ENCODE measurements around the gene CD96.
"Not testable (repeated sequence)": the region's sequence is repeated elsewhere in the genome, so short reads cannot be mapped to it uniquely, and the experiment has no call there.

Gene CD96

DNA sequence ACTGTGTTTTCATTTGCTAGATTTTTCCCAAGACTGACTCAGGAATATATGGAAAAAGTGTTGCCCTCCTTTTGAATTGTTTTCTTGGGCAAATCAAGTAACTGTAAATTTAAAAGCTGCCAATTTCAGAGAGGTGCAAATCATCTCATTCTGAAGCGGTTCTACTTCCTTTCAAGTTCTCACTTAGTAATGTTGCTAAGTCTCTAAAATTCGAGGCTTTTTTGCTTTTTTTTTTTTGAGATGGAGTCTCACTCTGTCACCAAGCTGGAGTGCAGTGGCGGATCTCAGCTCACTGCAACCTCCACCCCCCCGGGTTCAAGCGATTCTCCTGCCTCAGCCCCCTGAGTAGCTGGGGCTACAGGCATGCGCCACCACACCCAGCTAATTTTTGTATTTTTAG lies 130.5 kb downstream of the CD96 start:
- DNase-seq (ENCODE audit: low read depth in 2 of 2) = not testable (repeated sequence)

- DNase-seq (ENCODE audit: low read depth in 2 of 2) = no peak
Measured at GRCh38 chr3:111675846-111676210, 133.8 kb downstream of the CD96 start.

- DNase-seq (ENCODE audit: low read depth in 2 of 2) = no peak
Measured at GRCh38 chr3:111676211-111677006, 134.4 kb downstream of the CD96 start.

GRCh38 chr3:111677007-111677392 lies 135.0 kb downstream of the CD96 start:
- no peak for DNase-seq (ENCODE audit: low read depth in 2 of 2)

GRCh38 chr3:111681661-111682426 lies 139.8 kb downstream of the CD96 start:
- no peak for DNase-seq (ENCODE audit: low read depth in 2 of 2)

GRCh38 chr3:111684640-111685039 lies 142.6 kb downstream of the CD96 start:
- no peak for DNase-seq (ENCODE audit: low read depth in 2 of 2)

GRCh38 chr3:111688190-111688800 lies 146.3 kb downstream of the CD96 start:
- no peak for DNase-seq (ENCODE audit: low read depth in 2 of 2)

GRCh38 chr3:111690242-111690641 lies 148.2 kb downstream of the CD96 start:
- no peak for DNase-seq (ENCODE audit: low read depth in 2 of 2)

GRCh38 chr3:111691293-111691909 lies 149.4 kb downstream of the CD96 start:
- DNase-seq (ENCODE audit: low read depth in 2 of 2) = no peak

GRCh38 chr3:111692593-111693552 lies 150.9 kb downstream of the CD96 start:
- no peak for DNase-seq (ENCODE audit: low read depth in 2 of 2)

DNA sequence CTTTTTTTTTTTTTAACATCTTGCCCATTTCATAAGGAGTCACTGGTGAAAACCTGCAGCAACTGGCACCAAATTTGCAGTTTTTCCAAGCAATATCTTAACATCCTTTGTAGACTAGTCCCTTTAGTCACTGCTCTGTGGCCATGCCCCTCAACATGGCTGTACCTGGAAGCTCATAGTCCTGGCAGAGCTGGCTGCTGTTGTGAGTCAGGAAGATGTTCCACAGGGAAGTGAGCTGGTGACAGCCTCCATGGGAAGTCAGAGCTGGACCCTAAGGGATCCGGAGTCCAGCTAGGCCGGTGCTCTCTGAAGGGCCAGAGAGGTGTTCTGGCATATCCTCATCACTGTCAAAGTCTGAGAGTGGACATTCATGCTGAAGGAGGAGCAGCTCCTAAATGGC lies 152.5 kb downstream of the CD96 start:
- DNase-seq (ENCODE audit: low read depth in 2 of 2) = no peak

DNA sequence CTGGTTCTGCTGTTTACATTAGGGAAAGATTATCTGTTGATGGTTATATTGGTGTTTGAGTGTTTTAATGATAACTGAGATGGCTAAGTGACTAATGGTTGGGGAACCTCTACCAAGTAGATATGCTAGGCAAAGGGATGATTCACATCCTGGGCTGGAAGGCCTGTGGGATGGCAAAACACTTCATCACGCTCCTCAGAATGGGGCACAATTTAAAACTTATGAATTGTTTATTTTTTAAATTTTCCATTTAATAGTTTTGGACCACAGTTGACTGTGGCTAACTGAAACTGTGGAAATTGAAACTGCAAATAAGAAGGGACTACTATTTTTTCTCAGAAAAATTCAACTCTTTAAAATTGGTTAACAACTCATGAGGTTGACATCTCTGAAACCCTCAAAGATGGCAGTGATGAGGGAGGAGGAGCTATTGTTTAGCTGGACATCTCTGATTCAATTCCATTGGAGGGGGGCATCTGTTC lies 153.7 kb downstream of the CD96 start:
- DNase-seq (ENCODE audit: low read depth in 2 of 2) = no peak

DNA sequence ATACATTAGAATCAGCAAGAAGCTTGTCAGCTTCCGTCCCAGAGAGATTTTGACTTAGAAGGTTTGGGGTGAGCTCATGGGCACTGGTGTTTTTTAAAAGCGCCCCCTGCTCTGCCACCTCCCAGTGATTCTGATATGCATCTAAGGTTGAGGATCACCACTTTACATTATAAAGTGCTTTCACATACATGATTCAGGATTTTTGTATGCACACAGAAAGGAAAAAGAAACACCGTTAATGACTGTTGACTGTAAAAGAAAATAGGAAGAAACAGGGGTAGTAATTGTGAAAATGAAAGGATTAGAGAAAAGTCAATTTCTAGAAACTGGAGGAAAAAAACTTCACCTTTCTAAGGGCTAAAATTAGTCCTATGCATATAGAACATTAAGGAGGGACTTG lies 158.1 kb downstream of the CD96 start:
- no peak for DNase-seq (ENCODE audit: low read depth in 2 of 2)

GRCh38 chr3:111701292-111701906 lies 159.4 kb downstream of the CD96 start:
- DNase-seq (ENCODE audit: low read depth in 2 of 2) = no peak

Data from stimulated activated CD4-positive, alpha-beta T cell treated with anti-CD3 and anti-CD28 coated beads, Interleukin-1b, Interleukin-23, amount 100 ng/mL, for 4 hours (primary cell).